Measurements from ENCODE around the gene SNAPIN.

The SNAPIN gene

DNA sequence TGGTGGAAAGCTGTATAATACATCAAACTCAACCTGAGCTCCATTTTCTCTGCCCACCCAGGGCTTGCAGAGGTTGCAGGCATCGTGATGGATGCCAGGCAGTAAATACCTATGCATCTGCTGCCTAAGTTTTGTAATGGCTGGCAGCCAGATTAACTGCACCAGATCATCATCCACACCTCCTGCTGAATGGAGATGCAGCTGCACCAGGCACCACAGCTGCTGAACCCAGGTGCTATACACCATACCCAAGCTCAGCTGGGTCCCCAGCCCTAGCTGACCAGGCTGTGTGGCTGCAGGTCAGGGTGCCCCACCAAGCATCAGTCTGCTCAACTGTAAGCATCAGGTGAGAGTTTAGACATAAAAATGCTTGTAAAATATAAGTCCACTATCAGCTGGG, 6.7 kb upstream of the SNAPIN start:
- no peak overlapping the region for H3K4me3 ChIP-seq (ENCODE audit: low read depth, low read length)
- no peak for DNase-seq (ENCODE audit: low read depth)
- TF ChIP-seq POLR2A (IDR thresholded peaks at IDR 0.05; ENCODE audit: extremely low read depth, insufficient read length): no peak
- TF ChIP-seq, protein P1, sequence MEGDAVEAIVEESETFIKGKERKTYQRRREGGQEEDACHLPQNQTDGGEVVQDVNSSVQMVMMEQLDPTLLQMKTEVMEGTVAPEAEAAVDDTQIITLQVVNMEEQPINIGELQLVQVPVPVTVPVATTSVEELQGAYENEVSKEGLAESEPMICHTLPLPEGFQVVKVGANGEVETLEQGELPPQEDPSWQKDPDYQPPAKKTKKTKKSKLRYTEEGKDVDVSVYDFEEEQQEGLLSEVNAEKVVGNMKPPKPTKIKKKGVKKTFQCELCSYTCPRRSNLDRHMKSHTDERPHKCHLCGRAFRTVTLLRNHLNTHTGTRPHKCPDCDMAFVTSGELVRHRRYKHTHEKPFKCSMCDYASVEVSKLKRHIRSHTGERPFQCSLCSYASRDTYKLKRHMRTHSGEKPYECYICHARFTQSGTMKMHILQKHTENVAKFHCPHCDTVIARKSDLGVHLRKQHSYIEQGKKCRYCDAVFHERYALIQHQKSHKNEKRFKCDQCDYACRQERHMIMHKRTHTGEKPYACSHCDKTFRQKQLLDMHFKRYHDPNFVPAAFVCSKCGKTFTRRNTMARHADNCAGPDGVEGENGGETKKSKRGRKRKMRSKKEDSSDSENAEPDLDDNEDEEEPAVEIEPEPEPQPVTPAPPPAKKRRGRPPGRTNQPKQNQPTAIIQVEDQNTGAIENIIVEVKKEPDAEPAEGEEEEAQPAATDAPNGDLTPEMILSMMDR (IDR thresholded peaks at IDR 0.05; ENCODE audit: low read depth, low read length): no peak
- TF ChIP-seq, protein P2, sequence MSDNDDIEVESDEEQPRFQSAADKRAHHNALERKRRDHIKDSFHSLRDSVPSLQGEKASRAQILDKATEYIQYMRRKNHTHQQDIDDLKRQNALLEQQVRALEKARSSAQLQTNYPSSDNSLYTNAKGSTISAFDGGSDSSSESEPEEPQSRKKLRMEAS (IDR thresholded peaks at IDR 0.05; ENCODE audit: low read depth, low read length): no peak
- TF ChIP-seq MYC (IDR thresholded peaks at IDR 0.05; ENCODE audit: low read depth, low read length): no peak

DNA sequence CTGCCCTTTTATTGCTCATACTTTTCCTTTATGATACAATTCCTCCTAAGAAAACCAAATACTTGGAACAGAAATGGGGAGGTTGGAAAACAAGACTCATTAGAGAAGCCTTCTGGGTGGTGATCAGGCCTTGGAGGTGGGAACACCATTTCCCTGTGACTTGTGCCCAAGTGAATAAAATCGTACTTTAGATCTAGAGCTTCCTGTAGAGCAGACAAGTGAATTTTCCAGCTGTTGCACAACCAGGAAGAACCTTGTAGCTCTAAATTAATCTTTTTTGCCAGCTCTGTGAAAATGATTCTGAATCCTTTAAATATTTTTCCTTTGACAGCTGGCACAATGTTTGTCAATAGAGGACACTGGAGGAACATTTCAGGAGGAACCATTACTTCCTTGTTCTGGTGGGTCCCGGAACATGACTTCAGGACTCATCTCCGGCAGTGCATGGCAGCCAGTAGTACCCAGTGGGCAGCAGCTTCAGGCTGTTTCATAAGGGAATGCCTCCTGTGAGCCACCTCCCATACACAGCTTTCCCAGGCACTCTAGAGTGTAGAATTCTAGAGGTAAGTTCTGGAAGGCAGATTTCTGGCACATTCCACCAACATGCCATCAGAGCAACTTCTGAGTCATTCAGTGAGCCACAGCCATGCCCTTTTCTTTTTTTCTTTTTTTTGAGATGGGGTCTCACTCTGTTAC, 5.5 kb upstream of the SNAPIN start:
- no peak overlapping the region for H3K4me3 ChIP-seq (ENCODE audit: low read depth, low read length)
- DNase-seq (ENCODE audit: low read depth): no peak
- TF ChIP-seq POLR2A (IDR thresholded peaks at IDR 0.05; ENCODE audit: extremely low read depth, insufficient read length) (no peak), MYC (IDR thresholded peaks at IDR 0.05; ENCODE audit: low read depth, low read length) (no peak)
- TF ChIP-seq, protein P1 (IDR thresholded peaks at IDR 0.05; ENCODE audit: low read depth, low read length): no peak
- TF ChIP-seq, protein P2 (IDR thresholded peaks at IDR 0.05; ENCODE audit: low read depth, low read length): no peak

DNA sequence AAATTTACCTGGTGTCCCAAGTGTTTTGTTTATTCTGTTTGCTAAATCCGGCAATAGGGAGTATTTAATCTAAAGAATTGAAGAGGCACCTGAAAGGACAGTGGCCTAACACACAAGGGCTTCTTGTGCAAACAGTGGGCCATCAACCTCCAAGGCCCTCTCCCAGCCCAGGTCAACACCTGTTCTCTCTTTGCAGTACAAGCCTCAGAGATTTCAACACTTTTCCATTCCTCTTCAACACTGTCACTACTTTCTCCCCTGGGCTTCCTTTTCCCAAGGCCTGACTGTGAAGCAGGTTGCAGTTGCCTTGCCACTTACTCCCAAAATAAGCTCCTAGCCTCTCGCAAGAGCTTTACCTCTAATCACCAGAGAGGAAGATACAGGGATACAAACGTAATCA, 3.2 kb upstream of the SNAPIN start:
- no peak for DNase-seq (ENCODE audit: low read depth)
- no peak overlapping the region for H3K4me3 ChIP-seq (ENCODE audit: low read depth, low read length)
- TF ChIP-seq MYC (IDR thresholded peaks at IDR 0.05; ENCODE audit: low read depth, low read length): no peak
- TF ChIP-seq, protein P1 (IDR thresholded peaks at IDR 0.05; ENCODE audit: low read depth, low read length): no peak
- no peak for TF ChIP-seq POLR2A (IDR thresholded peaks at IDR 0.05; ENCODE audit: extremely low read depth, insufficient read length)
- TF ChIP-seq, protein P2 (IDR thresholded peaks at IDR 0.05; ENCODE audit: low read depth, low read length): no peak

DNA sequence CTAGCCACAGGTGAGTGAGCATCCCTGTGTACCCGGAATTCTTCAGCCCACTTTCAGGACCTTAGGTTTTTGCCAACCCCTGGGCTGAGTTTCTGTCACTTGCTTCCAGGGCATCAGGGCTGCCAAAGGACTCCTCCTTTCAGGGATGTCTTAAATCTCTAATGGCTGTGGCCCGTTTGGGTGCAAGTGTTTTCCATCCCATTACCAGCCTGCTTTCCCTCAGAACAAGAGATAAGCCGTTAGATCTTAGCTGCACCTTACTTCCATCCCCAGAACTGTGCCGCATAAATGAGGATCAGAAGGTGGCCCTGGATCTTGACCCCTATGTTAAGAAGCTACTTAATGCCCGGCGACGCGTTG, 652 bp downstream of the SNAPIN start:
- H3K4me3 ChIP-seq (ENCODE audit: low read depth, low read length): peak overlapping the region; percentile 92
- DNase-seq (ENCODE audit: low read depth): no peak
- TF ChIP-seq, protein P1 (IDR thresholded peaks at IDR 0.05; ENCODE audit: low read depth, low read length): no peak
- TF ChIP-seq MYC (IDR thresholded peaks at IDR 0.05; ENCODE audit: low read depth, low read length) (no peak), POLR2A (IDR thresholded peaks at IDR 0.05; ENCODE audit: extremely low read depth, insufficient read length) (no peak)
- TF ChIP-seq, protein P2 (IDR thresholded peaks at IDR 0.05; ENCODE audit: low read depth, low read length): no peak

DNA sequence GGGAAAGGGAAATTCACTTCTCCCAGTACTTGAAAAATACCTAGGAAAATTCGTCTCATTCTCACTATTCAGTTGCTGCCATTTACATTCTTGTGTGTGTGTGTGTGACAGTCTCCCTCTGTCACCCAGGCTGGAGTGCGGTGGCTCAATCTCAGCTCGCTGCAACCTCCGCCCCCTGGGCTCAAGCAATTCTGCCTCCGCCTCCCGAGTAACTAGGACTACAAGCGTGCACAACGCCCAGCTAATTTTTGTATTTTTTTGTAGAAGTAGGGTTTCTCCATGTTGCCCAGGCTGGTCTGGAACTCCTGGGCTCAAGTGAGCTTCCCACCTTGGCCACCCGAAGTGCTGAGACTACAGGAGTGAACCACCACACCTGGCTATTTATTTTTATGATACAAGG, 1.2 kb downstream of the SNAPIN start:
- peak overlapping the region; percentile 92 for H3K4me3 ChIP-seq (ENCODE audit: low read depth, low read length)
- no peak for DNase-seq (ENCODE audit: low read depth)
- TF ChIP-seq MYC (IDR thresholded peaks at IDR 0.05; ENCODE audit: low read depth, low read length) (no peak), POLR2A (IDR thresholded peaks at IDR 0.05; ENCODE audit: extremely low read depth, insufficient read length) (no peak)
- TF ChIP-seq, protein P2 (IDR thresholded peaks at IDR 0.05; ENCODE audit: low read depth, low read length): no peak
- TF ChIP-seq, protein P1 (IDR thresholded peaks at IDR 0.05; ENCODE audit: low read depth, low read length): no peak
